Small intestine (tissue), 7 donors: ENCODE measurements around the gene ADAM22. TPM values are rescaled to one million over a fixed set of nuclear protein-coding genes. Genes with fewer than 3 reads are reported as not detected.
"Not testable (repeated sequence)": the region's sequence is repeated elsewhere in the genome, so short reads cannot be mapped to it uniquely, and the experiment has no call there.

Experiments used
- DNase-seq, 2 donors: peaks; one replicate each; pipeline versions ENCODE4 v3.0.0 to v3.0.0-alpha.2; 2013
- FAIRE-seq: peaks from 2 replicates; lab custom pipeline; 2012; peaks lifted over from hg19 to GRCh38; lab: Jason Lieb, UNC
- H3K27ac ChIP-seq, 3 donors: one replicate each; pipeline ENCODE4 v1.5.1; 2013; ENCODE audit warnings: low read length in 2 of 3, mild to moderate bottlenecking in 2 of 3, control low read depth in 1 of 3, inconsistent platforms in 1 of 3, low read depth in 1 of 3, moderate library complexity in 1 of 3
- H3K27me3 ChIP-seq, 3 donors: one replicate each; pipeline ENCODE4 v1.6.1; 2013; ENCODE audit warnings: low read length in 3 of 3, inconsistent platforms in 1 of 3; ENCODE audit not compliant: control insufficient read depth in 3 of 3, insufficient read depth in 3 of 3
- H3K36me3 ChIP-seq, 3 donors: one replicate each; pipeline ENCODE4 v1.6.1; 2013; ENCODE audit warnings: low read length in 3 of 3, inconsistent platforms in 1 of 3, low read depth in 1 of 3, mild to moderate bottlenecking in 1 of 3, moderate library complexity in 1 of 3; ENCODE audit not compliant: control insufficient read depth in 3 of 3, insufficient read depth in 2 of 3
- H3K4me1 ChIP-seq, 3 donors: one replicate each; pipeline ENCODE4 v1.6.1; 2013; ENCODE audit warnings: low read length in 2 of 3, inconsistent platforms in 1 of 3, low read depth in 1 of 3, mild to moderate bottlenecking in 1 of 3, moderate library complexity in 1 of 3; ENCODE audit not compliant: control insufficient read depth in 3 of 3, insufficient read depth in 2 of 3
- H3K4me3 ChIP-seq, 3 donors: one replicate each; pipeline ENCODE4 v1.5.1; 2013; ENCODE audit warnings: low read length in 3 of 3, control low read depth in 1 of 3, inconsistent platforms in 1 of 3, low read depth in 1 of 3, mild to moderate bottlenecking in 1 of 3, moderate library complexity in 1 of 3
- H3K9me3 ChIP-seq, 2 donors: one replicate each; pipeline ENCODE4 v1.6.1; 2013; ENCODE audit warnings: low read depth in 1 of 2, low read length in 1 of 2; ENCODE audit not compliant: control insufficient read depth in 2 of 2, insufficient read depth in 1 of 2
- WGBS, 3 donors: extraction: QIAGEN DNeasy Blood & Tissue Kit; methylation state at CpG; one replicate each; pipeline ENCODE4 v1.1.7; 2013; 5-methylcytosine and 5-hydroxymethylcytosine counted together
- polyA plus RNA-seq, 4 donors: library from polyadenylated mRNA; stranded (reverse) in 3 of 4; unstranded in 1 of 4; fragments of 200-250 nt in 3 of 4; fragments of 120-200 nt in 1 of 4; gene quantifications; one replicate each; pipeline versions ENCODE4 v1.2.1 to v1.2.3, GENCODE V29; 2013
- donor health status: healthy with polysubstance abuse.
- donor health status: control.
- donor health status: control.
- donor health status: Bipolar disorder and iron deficiency.
- donor health status: healthy.

The ADAM22 gene
- polyA plus RNA-seq, 4 donors: 0.94 to 7.6 TPM; not detected in 2

GRCh38 chr7:87912121-87912520 is 21.9 kb upstream of the ADAM22 start:
- H3K9me3 ChIP-seq: no peaks in the 10 kb centered on the region
- H3K27ac ChIP-seq: no peak overlapping the region
- H3K27me3 ChIP-seq: no peaks in the 10 kb centered on the region
- DNase-seq (no peak), FAIRE-seq (no peak)
- H3K4me3 ChIP-seq: no peak overlapping the region
- H3K36me3 ChIP-seq: peaks cover 0 to 3% (median 0%) of the 10 kb centered on the region in 3 donors
- H3K4me1 ChIP-seq: no peaks in the 10 kb centered on the region
- WGBS, 3 donors: 87 to 91% (median 91%) methylated on average over 4 of the region's 4 CpGs

GRCh38 chr7:87918740-87919139 is 15.3 kb upstream of the ADAM22 start:
- WGBS, 3 donors: 71 to 95% (median 78%) methylated on average over 1 of the region's 1 CpG
- Histone ChIP-seq H3K27me3 (no peaks in the 10 kb centered on the region), H3K27ac (no peak overlapping the region), H3K4me1 (no peaks in the 10 kb centered on the region), H3K4me3 (no peak overlapping the region), H3K9me3 (no peaks in the 10 kb centered on the region), H3K36me3 (no peaks in the 10 kb centered on the region)
- FAIRE-seq (no peak), DNase-seq (no peak)

GRCh38 chr7:87919875-87920274 is 14.2 kb upstream of the ADAM22 start:
- no peak overlapping the region for H3K4me3 ChIP-seq
- DNase-seq (no peak), FAIRE-seq (no peak)
- H3K4me1 ChIP-seq: no peaks in the 10 kb centered on the region
- no peaks in the 10 kb centered on the region for H3K9me3 ChIP-seq
- 88 to 94% (median 93%) methylated on average over 6 of the region's 6 CpGs for whole genome bisulfite sequencing, 3 donors
- no peaks in the 10 kb centered on the region for H3K27me3 ChIP-seq
- H3K27ac ChIP-seq: no peak overlapping the region
- H3K36me3 ChIP-seq: no peaks in the 10 kb centered on the region

- Histone ChIP-seq H3K36me3 (no peaks in the 10 kb centered on the region), H3K27ac (no peak overlapping the region), H3K9me3 (no peaks in the 10 kb centered on the region), H3K4me1 (no peaks in the 10 kb centered on the region), H3K27me3 (no peaks in the 10 kb centered on the region), H3K4me3 (no peak overlapping the region)
- WGBS, 3 donors: 73 to 85% (median 83%) methylated on average over 5 of the region's 5 CpGs
- FAIRE-seq: no peak
- no peak for DNase-seq
Observed at GRCh38 chr7:87920578-87920977, 13.5 kb upstream of the ADAM22 start.

- not testable (repeated sequence) for H3K4me3 ChIP-seq, H3K9me3 ChIP-seq, H3K27me3 ChIP-seq, H3K27ac ChIP-seq, DNase-seq, H3K36me3 ChIP-seq, FAIRE-seq
- peaks cover 0 to 15% (median 0%) of the 10 kb centered on the region in 3 donors for H3K4me1 ChIP-seq
- 93 to 97% (median 95%) methylated on average over 8 of the region's 8 CpGs for WGBS, 3 donors
Observed at GRCh38 chr7:87922759-87923395, 11.2 kb upstream of the ADAM22 start.

GRCh38 chr7:87926581-87927461 is 7.2 kb upstream of the ADAM22 start:
- Histone ChIP-seq H3K27ac (peak overlapping the region in 1 of 3 donors; percentile 83), H3K9me3 (no peaks in the 10 kb centered on the region), H3K36me3 (no peaks in the 10 kb centered on the region), H3K4me1 (peaks cover 0 to 15% (median 0%) of the 10 kb centered on the region in 3 donors), H3K4me3 (no peak overlapping the region), H3K27me3 (no peaks in the 10 kb centered on the region)
- FAIRE-seq: no peak
- WGBS, 3 donors: 32 to 40% (median 38%) methylated on average over 6 of the region's 6 CpGs
- DNase-seq: peak; percentile 40 to 91

- Histone ChIP-seq H3K4me1 (peaks cover 2 to 5% (median 3%) of the 10 kb centered on the region in 3 donors), H3K27ac (no peak overlapping the region), H3K27me3 (peaks cover 0 to 4% (median 2%) of the 10 kb centered on the region in 3 donors), H3K4me3 (peak overlapping the region in 2 of 3 donors; percentile 64 to 67), H3K9me3 (no peaks in the 10 kb centered on the region), H3K36me3 (no peaks in the 10 kb centered on the region)
- DNase-seq (no peak), FAIRE-seq (no peak)
- WGBS, 3 donors: 5 to 12% (median 9%) methylated on average over 9 of the region's 9 CpGs
Observed at GRCh38 chr7:87933605-87933952, 472 bp upstream of the ADAM22 start.

GRCh38 chr7:87934699-87935383 is 790 bp downstream of the ADAM22 start:
- 3 to 6% (median 3%) methylated on average over 46 to 47 of the region's 47 CpGs for WGBS, 3 donors
- H3K4me1 ChIP-seq: peaks cover 2 to 5% (median 3%) of the 10 kb centered on the region in 3 donors
- FAIRE-seq (no peak), DNase-seq (peak in 1 of 2 donors; percentile 50)
- no peaks in the 10 kb centered on the region for H3K9me3 ChIP-seq
- peak overlapping the region; percentile 61 to 67 (median 64) for H3K4me3 ChIP-seq
- H3K36me3 ChIP-seq: no peaks in the 10 kb centered on the region
- H3K27me3 ChIP-seq: peaks cover 0 to 4% (median 2%) of the 10 kb centered on the region in 3 donors
- H3K27ac ChIP-seq: no peak overlapping the region
